HepG2 (cell line): ENCODE results near the gene ATAD3C. TPM values are rescaled to one million over a fixed set of nuclear protein-coding genes. Genes with fewer than 3 reads are reported as not detected.

ENCODE experiments used
- ATRX ChIP-seq: sonication (generic); formaldehyde crosslinking; IDR thresholded peaks from 2 replicates; pipeline ENCODE4 v1.4.0; 2020; ENCODE audit warnings: missing genetic modification reagents, borderline replicate concordance
- HNF1A ChIP-seq, 2 experiments: sonication (generic) in 1 of 2; formaldehyde crosslinking in 1 of 2; IDR thresholded peaks; 2 replicates each; pipeline versions ENCODE4 v1.4.0 to v1.6.1; 2016 to 2020; ENCODE audit warnings: borderline replicate concordance in 1 of 2, low read depth in 1 of 2, mild to moderate bottlenecking in 1 of 2, missing genetic modification reagents in 1 of 2
- MED13 ChIP-seq: sonication (generic); formaldehyde crosslinking; IDR thresholded peaks from 2 replicates; pipeline ENCODE4 v1.5.0; 2020; ENCODE audit warnings: missing genetic modification reagents
- NFAT5 ChIP-seq: sonication (generic); formaldehyde crosslinking; IDR thresholded peaks from 2 replicates; pipeline ENCODE4 v1.4.0; 2020; ENCODE audit warnings: missing genetic modification reagents
- NPAS2 ChIP-seq: sonication (generic); formaldehyde crosslinking; IDR thresholded peaks from 2 replicates; pipeline ENCODE4 v1.8.0; 2022; ENCODE audit warnings: mild to moderate bottlenecking, missing genetic modification reagents, borderline replicate concordance
- PREB ChIP-seq: sonication (generic); formaldehyde crosslinking; IDR thresholded peaks from 2 replicates; pipeline ENCODE4 v1.4.0; 2020; ENCODE audit warnings: missing genetic modification reagents
- RBM22 ChIP-seq: fragments of 200-400 bp; formaldehyde crosslinking; optimal IDR thresholded peaks from 2 replicates; pipeline ENCODE3; 2017; ENCODE audit warnings: mild to moderate bottlenecking, low read length, moderate library complexity
- YEATS4 ChIP-seq: sonication (generic); formaldehyde crosslinking; IDR thresholded peaks from 2 replicates; pipeline ENCODE4 v1.4.0; 2020; ENCODE audit warnings: missing genetic modification reagents, borderline replicate concordance
- ZFY ChIP-seq: sonication (generic); formaldehyde crosslinking; IDR thresholded peaks from 2 replicates; pipeline ENCODE4 v1.4.0; 2020; ENCODE audit warnings: missing genetic modification reagents
- ZNF275 ChIP-seq: sonication (generic); formaldehyde crosslinking; IDR thresholded peaks from 2 replicates; pipeline ENCODE4 v1.8.0; 2022; ENCODE audit warnings: missing genetic modification reagents, mild to moderate bottlenecking, inconsistent platforms, borderline replicate concordance
- ZNF607 ChIP-seq: sonication (generic); formaldehyde crosslinking; IDR thresholded peaks from 2 replicates; pipeline ENCODE4 v1.5.1; 2020; ENCODE audit warnings: missing genetic modification reagents, mild to moderate bottlenecking, borderline replicate concordance
- ZNF704 ChIP-seq: sonication (generic); formaldehyde crosslinking; IDR thresholded peaks from 2 replicates; pipeline ENCODE4 v1.8.1; 2023; ENCODE audit warnings: mild to moderate bottlenecking, inconsistent platforms, moderate library complexity, missing genetic modification reagents, borderline replicate concordance
- polyA plus RNA-seq, 8 experiments: library from polyadenylated mRNA; depleted of rRNA in 3 of 8; stranded (reverse) in 7 of 8; unstranded in 1 of 8; fragments of >200 nt; fragmentation: Illumina TruSeq in 4 of 8; extraction: Trizol in 4 of 8; gene quantifications; 2 replicates each; pipeline versions ENCODE4 v1.2.1 to v1.2.3, GENCODE V29; 2011 to 2016; ENCODE audit warnings: low read depth in 4 of 8, missing spikeins in 1 of 8, mixed read lengths in 1 of 8; ENCODE audit not compliant: insufficient read depth in 1 of 8
- total RNA-seq, 5 experiments: library from RNA; depleted of rRNA; stranded (reverse); fragments of >200 nt; fragmentation: Illumina TruSeq; extraction: Trizol; gene quantifications; 2 replicates each; pipeline ENCODE4 v1.2.3, GENCODE V29; 2016; ENCODE audit warnings: low read depth in 1 of 5

Gene ATAD3C
- total and polyA plus RNA-seq, 2 of the 13 experiments (the other 11 are each of a cell fraction or from before 2014, with no cell fraction given) = 2.4 to 3.2 TPM

- no peak for TF ChIP-seq NFAT5 (CRISPR knock-in tag)
- TF ChIP-seq ZNF607 (CRISPR knock-in tag) = no peak
- TF ChIP-seq ZNF704 (CRISPR knock-in tag) = no peak
- no peak for TF ChIP-seq ATRX (CRISPR knock-in tag)
- peak; percentile 67; the same call in 1 of the 2 replicates for TF ChIP-seq ZNF275
- TF ChIP-seq HNF1A (IDR thresholded peaks at IDR 0.05; ENCODE audit: low read depth) = no peak
- TF ChIP-seq HNF1A (CRISPR knock-in tag; IDR thresholded peaks at IDR 0.05; ENCODE audit: borderline replicate concordance) = no peak; the same call in 1 of the 2 replicates
- TF ChIP-seq ZFY = peak; percentile 44
- TF ChIP-seq NPAS2 = no peak
- TF ChIP-seq MED13 (CRISPR knock-in tag) = 0 out of 2 replicates have a peak, but pooled peaks have one; percentile 36
- TF ChIP-seq YEATS4 (CRISPR knock-in tag) = peak; percentile 66; the same call in 1 of the 2 replicates
- peak; percentile 69 for TF ChIP-seq RBM22
- no peak for TF ChIP-seq PREB (CRISPR knock-in tag)
These were observed 8.2 kb upstream of the ATAD3C start (continued) for GRCh38 chr1:1441002-1441888.
